K562 (cell line): ENCODE data around the gene DDR1. TPM values are rescaled to one million over a fixed set of nuclear protein-coding genes. Genes with fewer than 3 reads are reported as not detected.

Experiments
- ARNT ChIP-seq, 2 experiments: fragments of 450-650 bp; IDR thresholded peaks; 2 replicates each; pipeline ENCODE4 v1.6.1; 2016; ENCODE audit warnings: mild to moderate bottlenecking in 1 of 2
- ATF2 ChIP-seq: sonication (generic); formaldehyde crosslinking; IDR thresholded peaks from 2 replicates; pipeline ENCODE4 v1.8.1; 2022; ENCODE audit warnings: missing genetic modification reagents
- KLF6 ChIP-seq: fragments of 250-450 bp; sonication (Bioruptor Pico); IDR thresholded peaks from 2 replicates; pipeline ENCODE4 v1.4.0; 2020; ENCODE audit warnings: mild to moderate bottlenecking, moderate library complexity, borderline replicate concordance
- PRDM10 ChIP-seq: fragments of 450-650 bp; IDR thresholded peaks from 2 replicates; pipeline ENCODE4 v1.6.1; 2018; ENCODE audit not compliant: partially characterized antibody
- RFX1 ChIP-seq: fragments of 450-650 bp; IDR thresholded peaks from 2 replicates; pipeline ENCODE4 v1.6.1; 2016; ENCODE audit warnings: mild to moderate bottlenecking, moderate library complexity
- STAT5A ChIP-seq: IDR thresholded peaks from 2 replicates; pipeline ENCODE4 v1.6.1; 2012; ENCODE audit warnings: low read length, inconsistent platforms, borderline replicate concordance
- ZNF347 ChIP-seq: fragments of 450-650 bp; formaldehyde crosslinking; IDR thresholded peaks from 2 replicates; pipeline ENCODE4 v1.4.0; 2020; ENCODE audit warnings: low read depth, mild to moderate bottlenecking, moderate library complexity
- ZNF551 ChIP-seq: fragments of 250-450 bp; sonication (Bioruptor Pico); IDR thresholded peaks from 2 replicates; pipeline ENCODE4 v1.5.0; 2021; ENCODE audit warnings: mild to moderate bottlenecking, moderate library complexity
- polyA plus RNA-seq, 8 experiments: library from polyadenylated mRNA; depleted of rRNA in 4 of 8; stranded (reverse) in 5 of 8; unstranded in 3 of 8; fragments of >200 nt; fragmentation: Nextera tagmentation in 2 of 8; fragmentation: Illumina TruSeq in 1 of 8; extraction: Ambion mirVana in 2 of 8; extraction: Trizol in 1 of 8; gene quantifications; 2 replicates each; pipeline versions ENCODE4 v1.2.1 to v1.2.3, GENCODE V29; 2011 to 2014; ENCODE audit warnings: inconsistent platforms in 1 of 8, missing spikeins in 1 of 8
- total RNA-seq, 7 experiments: library from RNA; depleted of rRNA in 6 of 7; stranded (reverse); fragments of >200 nt in 6 of 7; fragmentation: Illumina TruSeq in 2 of 7; extraction: Trizol in 2 of 7; gene quantifications; 2 replicates each; pipeline versions ENCODE4 v1.2.1 to v1.2.3, GENCODE V29; 2011 to 2021; ENCODE audit warnings: low replicate concordance in 1 of 7
- TF ChIP-seq, protein P1 (sequence below): sonication (generic); formaldehyde crosslinking; IDR thresholded peaks from 2 replicates; pipeline ENCODE4 v1.8.0; 2022; ENCODE audit warnings: mild to moderate bottlenecking, missing genetic modification reagents
- TF ChIP-seq, protein P2 (sequence below): fragments of 450-650 bp; IDR thresholded peaks from 2 replicates; pipeline ENCODE4 v1.6.1; 2016
- TF ChIP-seq, protein P3 (sequence below), 2 experiments: fragments of 450-650 bp; IDR thresholded peaks; 2 replicates each; pipeline ENCODE4 v1.6.1; 2018; ENCODE audit warnings: mild to moderate bottlenecking in 2 of 2, low read depth in 1 of 2; ENCODE audit not compliant: partially characterized antibody in 2 of 2

Gene DDR1
- total and polyA plus RNA-seq, 9 of the 15 experiments (the other 6 are each of a cell fraction or from before 2014, with no cell fraction given) = 1.4 to 44.6 (median 12.2) TPM

GRCh38 chr6:30841644-30842504 lies 42.4 kb upstream of the DDR1 start (continued):
- TF ChIP-seq PRDM10 (no peak), STAT5A (no peak), ARNT (IDR thresholded peaks at IDR 0.05) (0 out of 4 replicates have a peak, but pooled peaks of 1 of the 2 experiments have one; percentile 36), KLF6 (no peak), ATF2 (CRISPR knock-in tag) (no peak), ZNF347 (no peak), RFX1 (no peak), ZNF551 (CRISPR knock-in tag) (no peak)
- TF ChIP-seq, protein P1, sequence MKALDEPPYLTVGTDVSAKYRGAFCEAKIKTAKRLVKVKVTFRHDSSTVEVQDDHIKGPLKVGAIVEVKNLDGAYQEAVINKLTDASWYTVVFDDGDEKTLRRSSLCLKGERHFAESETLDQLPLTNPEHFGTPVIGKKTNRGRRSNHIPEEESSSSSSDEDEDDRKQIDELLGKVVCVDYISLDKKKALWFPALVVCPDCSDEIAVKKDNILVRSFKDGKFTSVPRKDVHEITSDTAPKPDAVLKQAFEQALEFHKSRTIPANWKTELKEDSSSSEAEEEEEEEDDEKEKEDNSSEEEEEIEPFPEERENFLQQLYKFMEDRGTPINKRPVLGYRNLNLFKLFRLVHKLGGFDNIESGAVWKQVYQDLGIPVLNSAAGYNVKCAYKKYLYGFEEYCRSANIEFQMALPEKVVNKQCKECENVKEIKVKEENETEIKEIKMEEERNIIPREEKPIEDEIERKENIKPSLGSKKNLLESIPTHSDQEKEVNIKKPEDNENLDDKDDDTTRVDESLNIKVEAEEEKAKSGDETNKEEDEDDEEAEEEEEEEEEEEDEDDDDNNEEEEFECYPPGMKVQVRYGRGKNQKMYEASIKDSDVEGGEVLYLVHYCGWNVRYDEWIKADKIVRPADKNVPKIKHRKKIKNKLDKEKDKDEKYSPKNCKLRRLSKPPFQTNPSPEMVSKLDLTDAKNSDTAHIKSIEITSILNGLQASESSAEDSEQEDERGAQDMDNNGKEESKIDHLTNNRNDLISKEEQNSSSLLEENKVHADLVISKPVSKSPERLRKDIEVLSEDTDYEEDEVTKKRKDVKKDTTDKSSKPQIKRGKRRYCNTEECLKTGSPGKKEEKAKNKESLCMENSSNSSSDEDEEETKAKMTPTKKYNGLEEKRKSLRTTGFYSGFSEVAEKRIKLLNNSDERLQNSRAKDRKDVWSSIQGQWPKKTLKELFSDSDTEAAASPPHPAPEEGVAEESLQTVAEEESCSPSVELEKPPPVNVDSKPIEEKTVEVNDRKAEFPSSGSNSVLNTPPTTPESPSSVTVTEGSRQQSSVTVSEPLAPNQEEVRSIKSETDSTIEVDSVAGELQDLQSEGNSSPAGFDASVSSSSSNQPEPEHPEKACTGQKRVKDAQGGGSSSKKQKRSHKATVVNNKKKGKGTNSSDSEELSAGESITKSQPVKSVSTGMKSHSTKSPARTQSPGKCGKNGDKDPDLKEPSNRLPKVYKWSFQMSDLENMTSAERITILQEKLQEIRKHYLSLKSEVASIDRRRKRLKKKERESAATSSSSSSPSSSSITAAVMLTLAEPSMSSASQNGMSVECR (CRISPR knock-in tag) = no peak
- TF ChIP-seq, protein P2, sequence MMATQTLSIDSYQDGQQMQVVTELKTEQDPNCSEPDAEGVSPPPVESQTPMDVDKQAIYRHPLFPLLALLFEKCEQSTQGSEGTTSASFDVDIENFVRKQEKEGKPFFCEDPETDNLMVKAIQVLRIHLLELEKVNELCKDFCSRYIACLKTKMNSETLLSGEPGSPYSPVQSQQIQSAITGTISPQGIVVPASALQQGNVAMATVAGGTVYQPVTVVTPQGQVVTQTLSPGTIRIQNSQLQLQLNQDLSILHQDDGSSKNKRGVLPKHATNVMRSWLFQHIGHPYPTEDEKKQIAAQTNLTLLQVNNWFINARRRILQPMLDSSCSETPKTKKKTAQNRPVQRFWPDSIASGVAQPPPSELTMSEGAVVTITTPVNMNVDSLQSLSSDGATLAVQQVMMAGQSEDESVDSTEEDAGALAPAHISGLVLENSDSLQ = peak; percentile 51
- TF ChIP-seq, protein P3, sequence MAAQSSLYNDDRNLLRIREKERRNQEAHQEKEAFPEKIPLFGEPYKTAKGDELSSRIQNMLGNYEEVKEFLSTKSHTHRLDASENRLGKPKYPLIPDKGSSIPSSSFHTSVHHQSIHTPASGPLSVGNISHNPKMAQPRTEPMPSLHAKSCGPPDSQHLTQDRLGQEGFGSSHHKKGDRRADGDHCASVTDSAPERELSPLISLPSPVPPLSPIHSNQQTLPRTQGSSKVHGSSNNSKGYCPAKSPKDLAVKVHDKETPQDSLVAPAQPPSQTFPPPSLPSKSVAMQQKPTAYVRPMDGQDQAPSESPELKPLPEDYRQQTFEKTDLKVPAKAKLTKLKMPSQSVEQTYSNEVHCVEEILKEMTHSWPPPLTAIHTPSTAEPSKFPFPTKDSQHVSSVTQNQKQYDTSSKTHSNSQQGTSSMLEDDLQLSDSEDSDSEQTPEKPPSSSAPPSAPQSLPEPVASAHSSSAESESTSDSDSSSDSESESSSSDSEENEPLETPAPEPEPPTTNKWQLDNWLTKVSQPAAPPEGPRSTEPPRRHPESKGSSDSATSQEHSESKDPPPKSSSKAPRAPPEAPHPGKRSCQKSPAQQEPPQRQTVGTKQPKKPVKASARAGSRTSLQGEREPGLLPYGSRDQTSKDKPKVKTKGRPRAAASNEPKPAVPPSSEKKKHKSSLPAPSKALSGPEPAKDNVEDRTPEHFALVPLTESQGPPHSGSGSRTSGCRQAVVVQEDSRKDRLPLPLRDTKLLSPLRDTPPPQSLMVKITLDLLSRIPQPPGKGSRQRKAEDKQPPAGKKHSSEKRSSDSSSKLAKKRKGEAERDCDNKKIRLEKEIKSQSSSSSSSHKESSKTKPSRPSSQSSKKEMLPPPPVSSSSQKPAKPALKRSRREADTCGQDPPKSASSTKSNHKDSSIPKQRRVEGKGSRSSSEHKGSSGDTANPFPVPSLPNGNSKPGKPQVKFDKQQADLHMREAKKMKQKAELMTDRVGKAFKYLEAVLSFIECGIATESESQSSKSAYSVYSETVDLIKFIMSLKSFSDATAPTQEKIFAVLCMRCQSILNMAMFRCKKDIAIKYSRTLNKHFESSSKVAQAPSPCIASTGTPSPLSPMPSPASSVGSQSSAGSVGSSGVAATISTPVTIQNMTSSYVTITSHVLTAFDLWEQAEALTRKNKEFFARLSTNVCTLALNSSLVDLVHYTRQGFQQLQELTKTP (IDR thresholded peaks at IDR 0.05; ENCODE audit: low read depth in 1 of 2, partially characterized antibody in 2 of 2) = no peak
